ENCODE results near the gene RIMS3.

Gene RIMS3

GRCh38 chr1:40652979-40653378 is 12.5 kb downstream of the RIMS3 start:
- no peak for DNase-seq

DNA sequence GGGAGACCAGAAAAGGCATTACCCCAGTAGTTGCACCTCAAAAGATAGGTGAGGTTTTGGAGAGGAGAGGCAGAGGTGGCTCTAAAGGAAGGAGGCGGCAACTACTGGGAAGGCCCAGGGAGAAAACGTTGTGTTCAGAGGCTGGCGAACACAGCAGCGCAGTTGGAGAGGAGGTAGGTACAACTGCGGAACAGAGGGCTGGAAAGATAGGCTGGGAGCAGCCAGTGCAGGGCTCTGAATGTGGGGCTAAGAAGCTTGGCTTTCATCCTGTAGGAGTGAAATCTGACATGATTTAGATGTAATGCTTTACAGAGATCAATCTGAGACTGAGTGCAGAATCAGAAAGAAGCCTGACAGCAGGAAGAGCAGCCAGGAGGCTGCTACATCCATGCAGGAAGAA is 13.0 kb downstream of the RIMS3 start:
- DNase-seq, result no peak

DNA sequence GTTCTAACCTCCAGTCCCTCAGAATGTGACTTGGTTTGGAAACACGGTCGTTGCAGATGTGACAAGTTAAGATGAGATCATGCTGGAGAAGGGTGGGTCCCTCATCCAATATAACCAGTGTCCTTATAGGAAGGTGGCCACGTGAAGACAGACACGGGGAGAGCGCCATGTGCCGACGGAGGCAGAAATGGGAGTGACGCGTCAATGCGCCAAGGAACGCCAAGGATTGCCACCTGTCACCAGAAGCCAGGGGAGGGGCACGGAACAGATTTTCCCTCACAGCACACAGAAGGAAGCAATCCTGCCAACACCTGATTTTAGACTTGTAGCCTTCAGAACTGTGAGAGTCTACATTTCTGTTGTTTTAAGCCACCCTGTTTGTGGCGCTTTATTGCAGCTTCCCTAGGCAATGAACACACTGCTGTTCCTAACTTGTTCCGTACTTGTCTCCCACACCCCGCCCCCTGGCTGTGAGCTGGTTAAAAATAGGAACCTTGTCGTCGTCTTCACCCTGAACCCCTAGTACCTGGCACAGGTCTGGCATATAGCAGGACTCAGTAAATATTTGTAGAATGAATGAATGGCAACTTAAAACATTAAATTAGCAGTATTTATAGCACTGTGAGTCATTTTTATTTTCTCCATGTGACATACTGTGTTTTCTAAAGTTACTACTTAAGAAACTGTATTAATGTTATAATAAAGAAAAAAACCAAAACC is 14.2 kb downstream of the RIMS3 start:
- no peak for DNase-seq

DNA sequence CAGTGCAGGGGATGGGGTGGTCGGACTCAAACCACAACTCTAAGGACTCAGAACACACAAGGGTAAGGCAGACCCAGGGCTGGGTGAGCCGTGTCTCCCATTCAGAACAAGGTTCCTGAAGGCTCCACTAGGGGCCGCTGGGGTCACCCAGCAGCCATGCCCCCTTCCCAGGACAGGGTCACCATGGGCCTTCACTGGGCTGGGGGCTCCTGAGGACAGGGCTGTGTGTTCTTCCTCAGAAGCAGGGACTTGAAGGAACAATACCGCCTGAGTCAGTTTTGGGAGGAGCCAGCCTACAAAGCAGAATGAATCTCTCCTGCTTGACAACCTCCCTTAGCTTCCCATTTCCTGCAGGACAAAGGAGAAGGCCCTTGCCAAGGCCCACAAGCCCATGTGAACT is 15.4 kb downstream of the RIMS3 start:
- no peak for DNase-seq

DNA sequence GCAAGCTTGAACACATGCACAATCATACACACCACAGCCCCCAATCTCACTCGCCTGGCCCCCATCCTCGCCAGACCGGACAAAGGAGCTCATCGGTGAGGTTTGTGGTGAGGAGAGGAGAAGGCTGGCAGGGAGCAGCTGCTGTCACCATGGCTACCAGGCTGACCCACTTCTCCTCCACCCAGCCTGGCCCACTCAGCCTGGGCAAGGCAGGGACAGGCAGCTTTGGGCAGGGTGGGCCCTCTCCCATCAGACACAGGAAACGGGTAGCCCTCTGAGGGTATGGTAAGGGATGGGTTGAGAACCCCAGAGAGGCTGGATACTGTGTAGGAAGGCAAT is 15.9 kb downstream of the RIMS3 start:
- DNase-seq, result no peak

- DNase-seq, result no peak
Measured at GRCh38 chr1:40648928-40649591, 16.4 kb downstream of the RIMS3 start.

DNA sequence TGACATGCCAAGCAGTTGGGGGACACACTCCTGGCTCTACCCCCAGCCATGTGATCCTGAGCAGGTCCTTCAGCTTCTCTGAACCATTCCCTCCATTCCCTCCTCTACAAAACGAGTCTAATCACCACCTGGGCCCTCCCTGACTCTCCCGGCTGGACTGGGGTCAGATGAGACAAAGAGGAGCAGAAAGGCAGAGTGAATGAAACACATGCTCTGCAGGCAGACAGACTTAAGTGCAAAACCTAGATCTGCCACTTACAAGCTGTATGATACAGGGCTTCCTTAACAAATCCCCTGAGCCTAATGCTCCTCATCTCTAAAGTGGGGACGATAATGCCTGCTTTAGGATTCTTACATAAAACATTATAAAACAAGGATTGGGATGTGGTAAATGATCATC is 17.3 kb downstream of the RIMS3 start:
- no peak for DNase-seq

DNA sequence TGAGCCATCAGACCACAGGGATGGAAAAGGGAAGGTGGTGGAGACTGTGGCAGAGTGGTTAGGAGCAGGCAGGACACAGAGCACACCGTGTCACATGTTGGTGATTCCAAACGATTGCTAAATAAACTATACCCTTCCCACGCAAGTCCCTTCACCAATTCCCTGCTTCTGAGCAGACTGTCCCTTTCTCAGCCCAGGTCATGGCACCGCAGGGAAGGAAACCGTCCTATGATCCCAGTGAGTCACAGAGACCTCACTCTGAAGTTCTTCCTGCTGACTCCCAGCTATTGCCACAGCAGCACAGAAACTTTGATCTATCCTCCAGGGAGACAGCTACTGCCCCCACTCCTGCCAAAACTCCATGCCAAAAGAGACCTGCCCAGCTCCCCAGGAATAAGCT is 19.2 kb downstream of the RIMS3 start:
- no peak for DNase-seq

DNA sequence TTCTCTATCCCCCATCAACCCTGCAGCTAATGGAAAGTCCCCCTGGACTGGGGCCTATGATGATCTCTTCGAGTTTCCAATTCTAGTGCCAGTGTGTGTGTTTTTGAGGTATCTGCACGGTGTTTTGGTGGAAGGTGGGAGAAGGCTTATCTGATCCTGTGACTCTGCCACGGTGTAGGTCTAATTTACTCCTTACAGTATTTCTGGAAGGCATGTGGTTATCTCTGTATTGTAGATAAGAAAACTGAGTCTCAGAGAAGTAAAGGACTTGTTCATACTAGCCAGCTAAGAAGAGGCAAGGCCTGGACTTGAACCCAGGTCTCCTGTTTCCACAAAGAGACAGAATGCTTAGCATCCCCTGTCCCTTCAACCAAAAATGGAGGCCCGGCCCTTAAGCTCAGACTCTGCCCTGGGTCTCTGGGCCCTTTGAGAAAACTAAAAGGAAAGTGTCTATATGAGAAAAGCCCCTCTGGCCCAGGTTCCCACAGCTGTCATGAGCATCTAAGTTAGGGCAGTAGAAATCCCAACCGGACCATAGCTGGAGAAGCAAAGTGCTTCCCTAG is 20.3 kb downstream of the RIMS3 start:
- no peak for DNase-seq

DNA sequence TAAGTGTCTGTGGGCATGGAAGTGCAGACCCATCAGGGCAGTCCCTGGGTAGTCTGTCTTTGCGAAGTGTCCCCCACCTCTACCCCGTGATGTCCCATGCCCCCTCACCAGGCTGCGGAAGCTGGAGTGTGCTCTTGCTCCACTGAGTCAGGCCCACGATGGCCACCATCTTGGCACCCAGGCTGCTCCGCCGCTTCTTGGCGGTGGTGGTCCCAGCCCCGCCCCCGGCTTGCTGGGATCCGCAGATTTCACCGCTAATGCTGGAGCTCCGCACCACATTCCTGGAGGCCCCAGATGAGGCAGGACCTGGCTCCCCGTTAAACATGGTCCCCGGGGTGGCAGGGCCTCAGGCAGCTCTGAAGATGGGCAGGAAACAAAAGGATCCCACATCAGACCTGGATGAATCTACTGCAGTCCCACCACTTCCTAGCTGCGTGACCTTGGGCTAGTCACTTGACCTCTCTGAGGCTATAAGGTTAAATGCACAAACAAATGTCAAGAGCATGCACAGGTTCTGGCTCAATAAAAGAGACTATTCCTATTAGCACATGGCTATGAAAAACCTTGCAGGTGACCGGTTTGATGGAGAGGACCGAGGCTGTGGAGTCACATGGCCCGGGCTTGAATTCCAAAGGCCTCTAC is 23.8 kb downstream of the RIMS3 start:
- DNase-seq, result no peak

- no peak for DNase-seq
Measured at GRCh38 chr1:40640314-40641076, 25.0 kb downstream of the RIMS3 start.

DNA sequence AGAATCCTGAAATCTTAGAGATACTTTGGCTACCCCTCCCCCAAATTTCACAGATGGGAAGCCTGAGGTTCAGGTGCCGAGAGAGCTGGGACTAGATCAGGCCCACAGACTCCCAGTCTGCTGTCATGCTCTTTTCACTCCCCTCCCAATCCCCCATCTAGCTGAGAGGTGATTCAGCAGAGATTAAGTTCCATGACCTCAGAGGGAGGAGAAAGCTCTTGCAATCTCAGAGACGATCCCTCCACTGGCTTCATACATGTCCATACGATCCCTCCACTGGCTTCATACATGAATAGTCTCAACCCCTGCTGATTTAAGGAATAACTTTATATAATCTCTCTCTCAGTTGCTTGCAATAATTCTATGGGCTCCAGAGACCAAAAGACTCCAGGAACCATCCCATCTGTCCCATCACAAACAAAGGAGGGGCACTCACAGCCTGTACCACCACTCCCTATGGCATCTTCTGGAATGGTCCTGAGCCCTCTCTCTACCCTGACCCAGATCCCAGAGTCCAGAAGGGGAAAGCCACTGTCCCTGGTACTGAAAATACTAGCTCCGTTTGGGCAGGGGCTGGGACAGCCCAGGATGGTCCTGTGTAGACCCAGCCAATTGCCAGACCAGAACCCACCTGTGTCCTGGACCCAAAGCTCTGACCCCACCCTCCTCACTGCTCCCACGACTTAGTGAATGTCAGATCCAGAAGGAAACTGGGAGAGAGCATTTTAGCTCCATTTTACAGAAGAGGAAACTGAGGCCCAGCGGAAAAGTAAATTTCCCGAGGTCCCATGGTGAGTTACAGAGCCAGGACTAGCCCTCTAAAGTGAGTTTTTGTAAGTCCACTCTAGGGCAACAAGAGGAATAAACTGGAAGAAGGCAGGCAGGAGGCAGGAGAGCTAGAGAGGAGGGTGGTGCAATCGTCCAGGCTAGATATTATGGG is 27.1 kb downstream of the RIMS3 start:
- DNase-seq, result no peak

GRCh38 chr1:40637470-40638007 is 27.9 kb downstream of the RIMS3 start:
- DNase-seq, result no peak

GRCh38 chr1:40636777-40637176 is 28.7 kb downstream of the RIMS3 start:
- no peak for DNase-seq

DNA sequence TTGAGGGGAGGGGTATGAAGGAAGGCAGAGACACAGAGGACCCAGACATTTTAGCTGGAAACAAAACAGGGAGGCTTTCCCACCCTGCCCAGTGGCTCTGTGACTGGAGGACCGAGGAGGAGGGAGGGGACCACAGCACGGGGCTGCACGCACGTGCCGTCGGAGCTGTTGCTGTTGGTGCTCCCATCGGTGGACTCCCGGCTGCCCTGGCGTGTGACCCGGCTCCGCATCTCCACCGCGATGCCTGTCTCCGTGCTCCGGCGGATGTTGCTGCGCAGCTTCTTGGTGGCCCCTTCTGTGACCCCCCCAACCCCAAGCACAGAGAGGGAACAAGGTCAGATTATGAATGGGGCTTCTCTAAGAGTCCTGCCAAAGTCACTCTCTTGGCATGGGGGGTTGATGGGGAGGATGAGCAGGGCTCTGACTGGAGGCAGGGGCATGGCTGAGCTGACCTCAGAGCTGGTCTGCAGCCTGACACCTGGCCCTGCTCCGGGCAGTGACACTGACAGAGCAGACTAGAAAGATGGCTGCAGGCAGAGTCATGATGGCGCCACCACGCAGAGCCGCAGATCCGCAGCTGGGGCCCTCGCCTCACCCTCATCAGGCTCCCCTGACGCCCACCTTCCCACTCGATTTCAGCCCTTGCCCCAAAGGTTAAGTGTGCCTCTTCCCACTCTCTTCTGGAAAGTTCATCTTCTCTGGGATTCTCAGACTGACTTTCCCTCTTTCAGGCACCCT is 29.6 kb downstream of the RIMS3 start:
- DNase-seq, result no peak

- DNase-seq, result no peak
Measured at GRCh38 chr1:40634901-40635655, 30.4 kb downstream of the RIMS3 start.

- no peak for DNase-seq
Measured at GRCh38 chr1:40633931-40634376, 31.5 kb downstream of the RIMS3 start.

GRCh38 chr1:40633523-40633922 is 32.0 kb downstream of the RIMS3 start:
- DNase-seq, result no peak

DNA sequence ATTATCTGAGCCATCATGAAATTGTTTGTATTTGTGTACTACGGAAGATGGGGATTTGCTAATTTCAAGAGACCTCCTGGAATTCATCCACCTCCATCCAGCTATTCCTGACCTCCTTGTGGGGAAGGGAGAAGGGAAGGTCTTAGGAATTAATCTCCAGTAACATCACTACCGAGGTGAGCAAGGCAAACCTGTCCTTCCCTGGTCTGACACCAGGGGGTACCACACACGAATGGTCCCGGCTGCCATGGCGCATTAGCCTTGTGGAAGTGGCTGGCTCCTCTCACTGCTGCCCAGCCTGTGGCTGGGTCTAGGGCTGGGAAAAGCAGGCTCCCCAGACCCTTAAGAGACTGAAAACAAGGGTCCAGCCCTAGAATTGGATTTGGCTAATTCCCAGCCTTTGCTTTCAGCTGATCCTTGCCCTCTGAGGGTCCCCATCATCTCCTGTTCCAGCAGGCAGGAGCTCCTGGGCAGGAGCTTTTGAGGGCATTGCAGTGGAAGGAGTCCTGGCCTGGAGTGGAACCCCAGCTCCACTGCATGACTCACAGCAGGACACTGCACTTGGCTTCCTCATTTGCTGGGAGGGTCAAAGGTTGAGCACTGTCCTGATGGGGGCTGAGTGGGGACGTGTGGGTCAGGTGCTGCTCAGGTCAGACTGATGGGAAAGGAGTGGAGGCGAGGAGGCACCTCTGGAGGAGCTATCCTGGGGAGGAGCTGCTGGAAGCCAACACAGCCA is 34.8 kb downstream of the RIMS3 start:
- DNase-seq, result no peak

GRCh38 chr1:40629546-40629945 is 35.9 kb downstream of the RIMS3 start:
- peak; percentile 44 for DNase-seq
